SK-N-SH treated with all-trans-retinoic acid at 6 μM for 48 hours (cell line): Measurements from ENCODE around the gene CNTNAP3.
"Not testable (repeated sequence)": the region's sequence is repeated elsewhere in the genome, so short reads cannot be mapped to it uniquely, and the experiment has no call there.

ENCODE experiments used
- BACH2 ChIP-seq: fragments of 250-450 bp; sonication (Bioruptor Pico); IDR thresholded peaks from 2 replicates; pipeline ENCODE4 v1.9.0; 2021; ENCODE audit warnings: mild to moderate bottlenecking, borderline replicate concordance
- ESRRG ChIP-seq: fragments of 250-450 bp; sonication (Bioruptor Pico); IDR thresholded peaks from 2 replicates; pipeline ENCODE4 v1.6.1; 2021; ENCODE audit warnings: mild to moderate bottlenecking
- GLIS3 ChIP-seq: fragments of 250-450 bp; sonication (Bioruptor Pico); IDR thresholded peaks from 2 replicates; pipeline ENCODE4 v1.5.0; 2020; ENCODE audit warnings: mild to moderate bottlenecking, moderate library complexity
- ISL1 ChIP-seq: fragments of 250-450 bp; sonication (Bioruptor Pico); IDR thresholded peaks from 2 replicates; pipeline ENCODE4 v2.1.2; 2022; ENCODE audit warnings: mild to moderate bottlenecking, moderate library complexity
- RARB ChIP-seq: fragments of 250-450 bp; sonication (Bioruptor Pico); IDR thresholded peaks from 2 replicates; pipeline ENCODE4 v1.8.0; 2021; ENCODE audit warnings: mild to moderate bottlenecking, moderate library complexity
- ZC3H10 ChIP-seq: fragments of 250-450 bp; sonication (Bioruptor Pico); IDR thresholded peaks from 2 replicates; pipeline ENCODE4 v1.5.1; 2021; ENCODE audit warnings: mild to moderate bottlenecking, moderate library complexity
- ZFP3 ChIP-seq: fragments of 250-450 bp; sonication (Bioruptor Pico); IDR thresholded peaks from 2 replicates; pipeline ENCODE4 v1.5.0; 2020; ENCODE audit warnings: mild to moderate bottlenecking, moderate library complexity
- ZFP30 ChIP-seq: fragments of 450-650 bp; formaldehyde crosslinking; IDR thresholded peaks from 2 replicates; pipeline ENCODE4 v1.5.0; 2022; ENCODE audit warnings: mild to moderate bottlenecking, moderate library complexity
- ZNF8 ChIP-seq: fragments of 450-650 bp; formaldehyde crosslinking; IDR thresholded peaks from 2 replicates; pipeline ENCODE4 v1.5.0; 2020; ENCODE audit warnings: mild to moderate bottlenecking, moderate library complexity
- TF ChIP-seq, protein P1 (sequence below): fragments of 250-450 bp; sonication (Bioruptor Pico); IDR thresholded peaks from 2 replicates; pipeline ENCODE4 v1.8.0; 2020; ENCODE audit warnings: mild to moderate bottlenecking, moderate library complexity, borderline replicate concordance
- TF ChIP-seq, protein P2 (sequence below): fragments of 250-450 bp; sonication (Bioruptor Pico); IDR thresholded peaks from 2 replicates; pipeline ENCODE4 v1.5.0; 2020; ENCODE audit warnings: mild to moderate bottlenecking, moderate library complexity

DNA sequence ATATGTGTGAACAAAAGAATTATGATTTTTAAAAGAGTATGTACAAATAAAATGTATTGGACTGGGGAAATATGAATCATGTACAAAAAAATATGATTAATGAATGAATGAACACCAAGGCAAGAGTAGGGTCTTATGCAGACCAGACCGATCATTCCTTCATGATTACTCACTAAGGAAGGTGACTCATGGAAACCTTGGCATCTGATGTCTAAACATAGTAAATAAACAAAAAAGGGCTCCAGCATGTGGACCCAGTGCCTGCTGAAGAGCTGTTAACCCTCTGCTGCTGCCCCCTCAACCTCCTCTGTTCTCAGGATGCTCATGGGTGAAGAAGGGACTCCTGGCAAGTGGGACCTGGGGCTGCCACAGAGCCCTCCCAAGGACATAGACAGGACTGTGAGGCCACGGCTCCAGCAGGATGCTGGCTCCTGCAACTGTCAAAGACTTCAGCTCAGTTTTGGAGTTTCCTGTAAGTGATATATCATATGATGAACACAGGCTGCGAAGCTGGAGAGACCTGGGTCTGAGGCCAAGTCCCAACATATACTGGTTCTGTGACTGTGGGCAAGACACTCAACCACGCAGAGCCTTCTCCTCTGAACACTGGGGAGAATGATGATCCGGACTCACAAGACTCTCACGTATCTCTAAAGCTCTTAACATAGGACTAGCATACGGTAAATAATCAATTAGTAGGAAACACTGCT lies 89.8 kb downstream of the CNTNAP3 start:
- not testable (repeated sequence) for TF ChIP-seq ZFP3; GLIS3 (CRISPR knock-in tag); BACH2 (CRISPR knock-in tag); ISL1; ZNF8 (CRISPR knock-in tag); ZC3H10 (CRISPR knock-in tag); ESRRG (CRISPR knock-in tag); ZFP30 (CRISPR knock-in tag); RARB
- TF ChIP-seq, protein P1, sequence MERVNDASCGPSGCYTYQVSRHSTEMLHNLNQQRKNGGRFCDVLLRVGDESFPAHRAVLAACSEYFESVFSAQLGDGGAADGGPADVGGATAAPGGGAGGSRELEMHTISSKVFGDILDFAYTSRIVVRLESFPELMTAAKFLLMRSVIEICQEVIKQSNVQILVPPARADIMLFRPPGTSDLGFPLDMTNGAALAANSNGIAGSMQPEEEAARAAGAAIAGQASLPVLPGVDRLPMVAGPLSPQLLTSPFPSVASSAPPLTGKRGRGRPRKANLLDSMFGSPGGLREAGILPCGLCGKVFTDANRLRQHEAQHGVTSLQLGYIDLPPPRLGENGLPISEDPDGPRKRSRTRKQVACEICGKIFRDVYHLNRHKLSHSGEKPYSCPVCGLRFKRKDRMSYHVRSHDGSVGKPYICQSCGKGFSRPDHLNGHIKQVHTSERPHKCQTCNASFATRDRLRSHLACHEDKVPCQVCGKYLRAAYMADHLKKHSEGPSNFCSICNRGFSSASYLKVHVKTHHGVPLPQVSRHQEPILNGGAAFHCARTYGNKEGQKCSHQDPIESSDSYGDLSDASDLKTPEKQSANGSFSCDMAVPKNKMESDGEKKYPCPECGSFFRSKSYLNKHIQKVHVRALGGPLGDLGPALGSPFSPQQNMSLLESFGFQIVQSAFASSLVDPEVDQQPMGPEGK (CRISPR knock-in tag), result not testable (repeated sequence)
- TF ChIP-seq, protein P2, sequence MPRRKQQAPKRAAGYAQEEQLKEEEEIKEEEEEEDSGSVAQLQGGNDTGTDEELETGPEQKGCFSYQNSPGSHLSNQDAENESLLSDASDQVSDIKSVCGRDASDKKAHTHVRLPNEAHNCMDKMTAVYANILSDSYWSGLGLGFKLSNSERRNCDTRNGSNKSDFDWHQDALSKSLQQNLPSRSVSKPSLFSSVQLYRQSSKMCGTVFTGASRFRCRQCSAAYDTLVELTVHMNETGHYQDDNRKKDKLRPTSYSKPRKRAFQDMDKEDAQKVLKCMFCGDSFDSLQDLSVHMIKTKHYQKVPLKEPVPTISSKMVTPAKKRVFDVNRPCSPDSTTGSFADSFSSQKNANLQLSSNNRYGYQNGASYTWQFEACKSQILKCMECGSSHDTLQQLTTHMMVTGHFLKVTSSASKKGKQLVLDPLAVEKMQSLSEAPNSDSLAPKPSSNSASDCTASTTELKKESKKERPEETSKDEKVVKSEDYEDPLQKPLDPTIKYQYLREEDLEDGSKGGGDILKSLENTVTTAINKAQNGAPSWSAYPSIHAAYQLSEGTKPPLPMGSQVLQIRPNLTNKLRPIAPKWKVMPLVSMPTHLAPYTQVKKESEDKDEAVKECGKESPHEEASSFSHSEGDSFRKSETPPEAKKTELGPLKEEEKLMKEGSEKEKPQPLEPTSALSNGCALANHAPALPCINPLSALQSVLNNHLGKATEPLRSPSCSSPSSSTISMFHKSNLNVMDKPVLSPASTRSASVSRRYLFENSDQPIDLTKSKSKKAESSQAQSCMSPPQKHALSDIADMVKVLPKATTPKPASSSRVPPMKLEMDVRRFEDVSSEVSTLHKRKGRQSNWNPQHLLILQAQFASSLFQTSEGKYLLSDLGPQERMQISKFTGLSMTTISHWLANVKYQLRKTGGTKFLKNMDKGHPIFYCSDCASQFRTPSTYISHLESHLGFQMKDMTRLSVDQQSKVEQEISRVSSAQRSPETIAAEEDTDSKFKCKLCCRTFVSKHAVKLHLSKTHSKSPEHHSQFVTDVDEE (CRISPR knock-in tag), result not testable (repeated sequence)
